ENCODE measurements around the gene DPH2. TPM values are rescaled to one million over a fixed set of nuclear protein-coding genes. Genes with fewer than 3 reads are reported as not detected.

Gene DPH2
- total RNA-seq, 1 donor from 2014 or later, result 9.5 TPM

DNA sequence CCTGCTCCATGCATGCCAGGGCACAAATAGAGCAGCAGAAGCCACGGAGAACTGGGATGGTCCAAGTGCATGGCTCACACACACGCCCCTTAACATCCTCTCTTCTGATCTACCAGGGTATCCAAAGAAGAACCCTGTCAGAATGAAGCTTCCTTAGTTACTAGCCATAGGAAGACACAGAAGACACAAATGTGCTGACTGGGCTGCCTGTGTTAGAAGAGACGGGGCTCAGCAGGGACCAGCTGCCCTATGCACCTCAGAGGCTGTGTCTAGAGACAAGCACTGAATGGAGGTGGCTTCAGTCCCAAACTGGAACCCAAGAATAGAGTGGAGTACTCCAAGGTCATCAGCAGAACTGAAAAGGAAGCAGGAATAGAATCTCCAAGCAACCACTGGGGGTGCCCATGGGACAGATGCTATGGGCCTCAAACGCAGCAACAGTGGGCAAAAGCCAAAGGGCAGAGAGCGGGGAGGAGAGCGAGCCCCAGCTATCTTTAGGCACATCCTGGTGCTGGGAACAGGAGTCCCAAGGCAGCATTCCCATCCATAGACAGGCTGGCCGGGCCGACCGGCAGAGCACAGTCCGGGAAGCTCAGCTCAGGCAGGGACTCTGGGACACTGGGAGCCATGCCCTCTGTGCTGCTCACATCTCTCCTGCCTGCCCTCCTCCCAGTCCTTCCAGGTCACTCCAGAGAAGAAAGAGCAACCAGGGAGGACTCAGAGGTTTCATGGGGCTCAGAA, 51.9 kb downstream of the DPH2 start:
- DNase-seq (ENCODE audit: low spot score) (no peak), ATAC-seq (no peak)

Other genes with a start within 250 kb of the DPH2 start
- gene ARTN, start 36.2 kb upstream of the DPH2 start, total RNA-seq, result 0.58 TPM
- gene IPO13, start 23.1 kb upstream of the DPH2 start, total RNA-seq, result 17.0 TPM
- 70.5 TPM for gene ATP6V0B, start 5.0 kb downstream of the DPH2 start, total RNA-seq
- 20.6 TPM for gene B4GALT2, start 9.2 kb downstream of the DPH2 start, total RNA-seq
- 4.7 TPM for gene CCDC24, start 21.6 kb downstream of the DPH2 start, total RNA-seq
- gene SLC6A9, start 61.5 kb downstream of the DPH2 start, total RNA-seq, result 0.65 TPM
- not detected for gene KLF17, start 148.8 kb downstream of the DPH2 start, total RNA-seq
- gene KLF18, start 171.6 kb downstream of the DPH2 start, total RNA-seq, result not detected
- 21.1 TPM for gene DMAP1, start 243.5 kb downstream of the DPH2 start, total RNA-seq